Measurements from ENCODE around the gene CFAP68. TPM values are rescaled to one million over a fixed set of nuclear protein-coding genes. Genes with fewer than 3 reads are reported as not detected.

Gene CFAP68
- total and polyA plus RNA-seq, 9 of the 15 experiments (the other 6 are each of a cell fraction or from before 2014, with no cell fraction given): 22.8 to 72.3 (median 52.5) TPM

- peak; percentile 75 for TF ChIP-seq ZNF592 (IDR thresholded peaks at IDR 0.05)
- no peak for TF ChIP-seq SAP30 (IDR thresholded peaks at IDR 0.05; ENCODE audit: borderline replicate concordance, insufficient read depth, low read depth, low read length, poor library complexity, severe bottlenecking)
- TF ChIP-seq NKRF (IDR thresholded peaks at IDR 0.05; ENCODE audit: borderline replicate concordance): 0 out of 2 replicates have a peak, but pooled peaks have one; percentile 6
- TF ChIP-seq NCOA2 (IDR thresholded peaks at IDR 0.05; ENCODE audit: partially characterized antibody in 2 of 2): no peak
- peak; percentile 83; the same call in 1 of the 2 replicates for TF ChIP-seq BRD4 (IDR thresholded peaks at IDR 0.05)
- peak; percentile 72 for TF ChIP-seq BRD9 (IDR thresholded peaks at IDR 0.05; ENCODE audit: low read depth, partially characterized antibody)
- TF ChIP-seq NEUROD1 (IDR thresholded peaks at IDR 0.05; ENCODE audit: borderline replicate concordance, low read depth, low read length, partially characterized antibody): no peak
- no peak for TF ChIP-seq KLF10 (CRISPR knock-in tag; IDR thresholded peaks at IDR 0.05)
- no peak for TF ChIP-seq EP300 (IDR thresholded peaks at IDR 0.05; ENCODE audit: low read length)
- no peak for TF ChIP-seq PYGO2 (tag; IDR thresholded peaks at IDR 0.05)
- no peak for TF ChIP-seq NFE2 (IDR thresholded peaks at IDR 0.05; ENCODE audit: low read depth)
- no peak for TF ChIP-seq TSHZ1 (CRISPR knock-in tag; IDR thresholded peaks at IDR 0.05)
- TF ChIP-seq STAG1 (CRISPR knock-in tag; IDR thresholded peaks at IDR 0.05; ENCODE audit: borderline replicate concordance): no peak
- no peak for TF ChIP-seq RNF2 (IDR thresholded peaks at IDR 0.05)
- TF ChIP-seq PTTG1 (tag; IDR thresholded peaks at IDR 0.05; ENCODE audit: low read depth): no peak
- TF ChIP-seq PHF8 (IDR thresholded peaks at IDR 0.05; ENCODE audit: borderline replicate concordance, low read length): no peak
- TF ChIP-seq MAFG (tag; conservative IDR thresholded peaks at IDR 0.05): no peak
- no peak for TF ChIP-seq ZNF197 (CRISPR knock-in tag; IDR thresholded peaks at IDR 0.05; ENCODE audit: low read depth)
- peak; percentile 80; the same call in 1 of the 2 replicates for TF ChIP-seq ZNF175 (CRISPR knock-in tag; IDR thresholded peaks at IDR 0.05; ENCODE audit: low read depth)
Measured at GRCh38 chr11:111879637-111879960, 258 bp downstream of the CFAP68 start (continued).
